Neural crest cell (in vitro differentiated cells): ENCODE measurements around the gene DNM3. TPM values are rescaled to one million over a fixed set of nuclear protein-coding genes. Genes with fewer than 3 reads are reported as not detected.

Experiments used
- DNase-seq: peaks from one replicate; pipeline ENCODE4 v3.0.0; 2021; ENCODE audit warnings: low read depth, mixed read lengths, low spot score
- H3K27ac Mint-ChIP-seq: one replicate; pipeline ENCODE4 v1.8.0; 2021; ENCODE audit warnings: mild to moderate bottlenecking, mixed read lengths; ENCODE audit not compliant: unreplicated experiment
- H3K27me3 Mint-ChIP-seq: 2 replicates; pipeline ENCODE4 v1.8.0; 2021; ENCODE audit warnings: low read depth, mild to moderate bottlenecking, mixed read lengths
- H3K36me3 Mint-ChIP-seq: 2 replicates; pipeline ENCODE4 v1.8.0; 2021; ENCODE audit warnings: low read depth, mild to moderate bottlenecking, mixed read lengths
- H3K4me1 Mint-ChIP-seq: 2 replicates; pipeline ENCODE4 v1.8.0; 2021; ENCODE audit warnings: mixed read lengths
- H3K4me3 Mint-ChIP-seq: one replicate; pipeline ENCODE4 v1.8.0; 2021; ENCODE audit warnings: mild to moderate bottlenecking, mixed read lengths
- H3K9me3 Mint-ChIP-seq: 2 replicates; pipeline ENCODE4 v1.8.0; 2021; ENCODE audit warnings: mixed read lengths
- CTCF ChIP-seq: fragments of 200-600 bp; sonication (generic); conservative IDR thresholded peaks from 2 replicates; pipeline ENCODE4 v1.5.0; 2021; ENCODE audit warnings: antibody characterized with exemption, mild to moderate bottlenecking
- total RNA-seq: library from RNA; stranded (reverse); gene quantifications from 2 replicates; pipeline ENCODE4 v1.2.1, GENCODE V29; 2021

DNM3 gene
- total RNA-seq, 1 donor from 2014 or later = 3.5 TPM

GRCh38 chr1:171939740-171940139 is 98.4 kb downstream of the DNM3 start:
- no peaks in the 10 kb centered on the region for H3K36me3 Mint-ChIP-seq
- H3K27ac Mint-ChIP-seq = no peak overlapping the region
- H3K4me1 Mint-ChIP-seq = peaks cover 6% of the 10 kb centered on the region
- no peak overlapping the region for H3K4me3 Mint-ChIP-seq
- no peak for TF ChIP-seq CTCF
- no peaks in the 10 kb centered on the region for H3K27me3 Mint-ChIP-seq
- H3K9me3 Mint-ChIP-seq = no peaks in the 10 kb centered on the region
- DNase-seq = no peak

GRCh38 chr1:171940368-171940767 is 99.1 kb downstream of the DNM3 start:
- DNase-seq = no peak
- Mint-ChIP-seq H3K4me1 (peaks cover 6% of the 10 kb centered on the region), H3K4me3 (no peak overlapping the region), H3K9me3 (no peaks in the 10 kb centered on the region), H3K27ac (no peak overlapping the region), H3K27me3 (no peaks in the 10 kb centered on the region), H3K36me3 (no peaks in the 10 kb centered on the region)
- no peak for TF ChIP-seq CTCF

GRCh38 chr1:171941920-171942319 is 100.6 kb downstream of the DNM3 start:
- Mint-ChIP-seq H3K27me3 (no peaks in the 10 kb centered on the region), H3K27ac (no peak overlapping the region), H3K9me3 (peaks cover 3% of the 10 kb centered on the region), H3K4me3 (no peak overlapping the region), H3K36me3 (no peaks in the 10 kb centered on the region), H3K4me1 (peaks cover 6% of the 10 kb centered on the region)
- DNase-seq = no peak
- TF ChIP-seq CTCF = no peak

- Mint-ChIP-seq H3K36me3 (no peaks in the 10 kb centered on the region), H3K4me3 (no peak overlapping the region), H3K4me1 (peaks cover 6% of the 10 kb centered on the region), H3K9me3 (peaks cover 3% of the 10 kb centered on the region), H3K27ac (no peak overlapping the region), H3K27me3 (no peaks in the 10 kb centered on the region)
- no peak for TF ChIP-seq CTCF
- no peak for DNase-seq
These were observed 102.8 kb downstream of the DNM3 start for GRCh38 chr1:171943973-171944561.

- H3K4me1 Mint-ChIP-seq = no peaks in the 10 kb centered on the region
- DNase-seq = no peak
- H3K36me3 Mint-ChIP-seq = no peaks in the 10 kb centered on the region
- no peak for TF ChIP-seq CTCF
- peaks cover 3% of the 10 kb centered on the region for H3K27me3 Mint-ChIP-seq
- H3K4me3 Mint-ChIP-seq = no peak overlapping the region
- H3K27ac Mint-ChIP-seq = no peak overlapping the region
- H3K9me3 Mint-ChIP-seq = peaks cover 6% of the 10 kb centered on the region
These were observed 107.2 kb downstream of the DNM3 start for GRCh38 chr1:171948511-171948910.

GRCh38 chr1:171949316-171949715 is 108.0 kb downstream of the DNM3 start:
- Mint-ChIP-seq H3K36me3 (no peaks in the 10 kb centered on the region), H3K4me3 (no peak overlapping the region), H3K9me3 (peaks cover 6% of the 10 kb centered on the region), H3K27me3 (peaks cover 3% of the 10 kb centered on the region), H3K27ac (no peak overlapping the region), H3K4me1 (no peaks in the 10 kb centered on the region)
- DNase-seq = no peak
- TF ChIP-seq CTCF = no peak
